GM12874 (cell line): ENCODE measurements around the gene RGS6.

Experiments
- CTCF ChIP-seq: IDR thresholded peaks from 2 replicates; pipeline ENCODE4 v1.5.1; 2011; ENCODE audit warnings: low read depth, mild to moderate bottlenecking, control low read depth, low read length, moderate library complexity; ENCODE audit not compliant: insufficient read depth

RGS6 gene

DNA sequence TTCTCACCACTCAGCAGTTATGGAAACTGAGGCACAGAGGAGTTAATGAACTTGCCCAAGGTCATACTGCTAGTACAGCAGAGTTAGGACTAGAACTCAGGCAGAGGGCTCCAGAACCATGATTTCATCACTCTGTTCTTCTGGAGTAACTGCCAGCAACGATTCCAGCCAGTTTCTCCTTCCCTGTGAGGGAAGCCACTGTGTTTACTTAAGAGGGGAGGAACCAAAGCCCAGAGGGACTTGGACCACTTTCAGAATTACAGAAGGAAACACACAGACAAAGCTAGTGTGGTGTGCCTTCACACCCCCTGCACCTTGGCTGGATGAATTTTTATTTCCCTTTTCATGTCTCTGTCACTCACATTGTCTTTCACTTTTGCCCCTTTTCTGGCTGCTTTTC, 563.4 kb downstream of the RGS6 start:
- no peak for TF ChIP-seq CTCF

GRCh38 chr14:72498646-72499045, 566.4 kb downstream of the RGS6 start:
- no peak for TF ChIP-seq CTCF

DNA sequence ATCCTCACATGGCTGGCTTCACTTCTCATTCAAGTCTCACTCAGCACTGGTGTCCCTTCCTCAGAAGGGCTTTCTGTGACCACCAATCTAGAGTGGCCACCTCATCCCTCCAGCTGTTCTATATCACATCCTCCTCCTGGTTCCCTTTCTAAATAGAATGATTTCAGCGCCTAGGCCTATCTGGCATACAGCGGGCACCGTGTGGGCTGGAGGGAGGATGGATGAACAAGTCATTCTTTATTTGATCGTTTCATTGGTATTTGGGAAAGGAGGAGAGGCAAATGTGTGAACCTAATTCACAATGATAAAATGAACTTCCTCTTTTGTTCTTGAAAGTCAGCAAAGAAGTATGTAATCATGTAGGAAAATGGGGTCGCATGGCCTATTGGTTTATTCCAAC, 567.5 kb downstream of the RGS6 start:
- TF ChIP-seq CTCF = no peak

DNA sequence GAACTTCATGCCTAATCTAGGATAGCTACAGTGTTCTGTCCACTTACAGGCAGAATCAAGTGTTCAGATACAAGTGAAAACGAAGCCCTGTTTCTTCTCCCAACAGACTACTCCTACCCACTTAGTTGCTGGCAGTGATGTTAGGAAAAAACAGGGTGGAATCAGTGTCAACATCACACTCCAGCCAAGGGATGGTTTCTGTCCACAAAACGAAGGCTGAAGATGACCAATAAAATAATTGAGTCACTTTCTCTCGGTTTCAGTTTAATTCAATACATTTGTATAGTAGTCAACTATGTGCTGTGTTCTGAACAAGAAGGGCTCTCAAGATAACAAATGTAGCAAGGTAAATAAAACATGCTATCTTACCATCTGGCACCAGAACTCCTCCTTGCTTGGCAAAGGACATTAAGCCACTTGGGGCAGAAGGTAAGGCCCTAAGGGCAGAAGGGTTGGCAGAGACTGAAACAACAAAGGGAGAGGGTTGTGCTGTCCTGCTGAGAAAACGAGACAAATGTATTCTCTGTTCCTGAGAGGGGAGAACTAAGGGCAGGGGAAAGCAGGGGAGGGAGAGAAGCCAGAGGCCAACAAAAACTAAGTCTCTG, 568.1 kb downstream of the RGS6 start:
- no peak for TF ChIP-seq CTCF

GRCh38 chr14:72501439-72501838, 569.2 kb downstream of the RGS6 start:
- no peak for TF ChIP-seq CTCF

DNA sequence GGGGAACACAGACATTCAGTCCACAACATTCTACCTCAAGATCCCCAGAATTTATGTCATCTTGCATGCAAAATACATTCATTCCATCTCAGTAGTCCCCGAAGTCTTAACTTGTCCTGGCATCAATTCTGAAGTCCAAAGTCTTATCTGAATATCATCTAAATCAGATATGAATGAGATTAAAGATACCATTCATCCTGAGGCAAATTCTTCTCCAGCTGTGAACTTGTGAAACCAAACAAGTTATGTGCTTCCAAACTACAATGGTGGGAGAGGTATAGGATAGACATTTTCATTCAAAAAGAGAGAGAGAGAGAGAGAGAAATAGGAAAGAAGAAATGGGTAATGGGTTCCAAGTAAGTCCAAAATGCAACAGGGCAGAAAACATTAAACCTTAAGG, 571.0 kb downstream of the RGS6 start:
- no peak for TF ChIP-seq CTCF

DNA sequence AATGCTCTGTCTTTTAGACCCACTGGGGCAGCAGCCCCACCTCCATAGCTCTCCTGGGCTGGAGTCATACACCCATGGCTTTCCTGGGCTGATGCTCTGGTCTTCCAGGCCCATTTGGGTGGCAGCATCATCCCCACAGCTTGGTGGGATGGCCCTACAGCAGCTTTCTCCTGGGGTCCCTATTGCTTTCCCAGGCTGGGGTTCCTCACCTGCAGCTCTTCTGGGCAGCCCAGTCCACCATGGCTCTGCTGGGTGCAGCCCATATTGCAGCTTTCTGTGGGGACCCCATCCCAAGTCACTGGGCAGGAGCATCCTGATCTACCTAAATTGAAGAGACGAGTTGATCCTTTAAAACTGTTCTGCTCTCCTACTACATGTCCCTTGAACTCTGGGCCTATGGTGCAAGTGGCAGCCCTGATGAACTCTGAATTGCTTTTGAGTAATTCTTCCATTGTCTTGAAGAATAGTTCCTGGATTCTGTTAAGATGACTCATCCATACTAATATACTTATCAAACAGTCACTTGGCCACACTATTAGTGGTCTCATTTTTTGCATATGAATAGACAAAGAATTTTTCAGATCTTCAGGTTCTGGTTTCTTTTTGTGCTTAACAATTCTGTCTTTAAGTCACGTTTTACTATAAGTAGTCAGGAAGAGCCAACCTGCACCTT, 571.6 kb downstream of the RGS6 start:
- no peak for TF ChIP-seq CTCF
